Panc1 (cell line): ENCODE data around the gene FARP2. TPM values are rescaled to one million over a fixed set of nuclear protein-coding genes. Genes with fewer than 3 reads are reported as not detected.

Experiments used
- ATAC-seq: fragments of 200-7000 bp; cut with Tn5 transposase; 2 replicates; pipeline ENCODE4 v1.9.1; 2020; ENCODE audit warnings: mild to moderate bottlenecking, moderate library complexity
- BruUV-seq: library from RNA; stranded (reverse); fragments of 400-500 nt; replicated peaks from 2 replicates; lab custom pipeline; 2021; lab: Mats Ljungman, UMichigan
- CTCF ChIA-PET: fragments of 300-600 bp; sonication (Branson Sonifier 250); formaldehyde crosslinking; loops from one replicate; lab custom pipeline; 2022; ENCODE audit warnings: antibody characterized with exemption; lab: Charles Lee
- POLR2A ChIA-PET: fragments of 300-600 bp; sonication (Branson Sonifier 250); formaldehyde crosslinking; loops from one replicate; lab custom pipeline; 2022; ENCODE audit warnings: antibody characterized with exemption; lab: Charles Lee
- DNase-seq: peaks from one replicate; pipeline ENCODE4 v3.0.0-alpha.2; 2010; ENCODE audit warnings: low read depth, low spot score
- H3K27ac ChIP-seq: 2 replicates; pipeline ENCODE4 v1.5.1; 2011; ENCODE audit warnings: mild to moderate bottlenecking, low read length, inconsistent platforms
- H3K27me3 ChIP-seq: fragments of 200-500 bp; sonication (Bioruptor generic); 2 replicates; pipeline ENCODE4 v1.6.0; 2014; ENCODE audit warnings: low read length, inconsistent platforms; ENCODE audit not compliant: control insufficient read depth, insufficient read depth
- H3K36me3 ChIP-seq: fragments of 200-500 bp; sonication (Bioruptor generic); 2 replicates; pipeline ENCODE4 v1.5.1; 2014; ENCODE audit warnings: inconsistent platforms, mild to moderate bottlenecking, low read length, moderate library complexity; ENCODE audit not compliant: control insufficient read depth, insufficient read depth
- H3K4me1 ChIP-seq: 2 replicates; pipeline ENCODE4 v1.5.1; 2011; ENCODE audit warnings: inconsistent platforms, mild to moderate bottlenecking, low read length, moderate library complexity; ENCODE audit not compliant: control insufficient read depth, insufficient read depth
- H3K4me3 ChIP-seq, 2 experiments: 2 replicates each; pipeline ENCODE4 v1.5.1; 2011 to 2012; ENCODE audit warnings: low read depth in 2 of 2, low read length in 2 of 2, mild to moderate bottlenecking in 2 of 2, inconsistent platforms in 1 of 2, moderate library complexity in 1 of 2
- H3K9me3 ChIP-seq: fragments of 200-500 bp; sonication (Bioruptor generic); 2 replicates; pipeline ENCODE4 v1.5.1; 2014; ENCODE audit warnings: low read depth, mild to moderate bottlenecking, inconsistent platforms, low read length, moderate library complexity; ENCODE audit not compliant: control insufficient read depth, insufficient read depth
- POLR2AphosphoS5 ChIP-seq: IDR thresholded peaks from 2 replicates; pipeline ENCODE4 v1.6.1; 2012; ENCODE audit warnings: mild to moderate bottlenecking, low read depth, low read length, moderate library complexity
- SIN3A ChIP-seq: IDR thresholded peaks from 2 replicates; pipeline ENCODE4 v1.6.1; 2012; ENCODE audit warnings: low read depth, mild to moderate bottlenecking, low read length, moderate library complexity, borderline replicate concordance; ENCODE audit not compliant: insufficient read depth
- TCF7L2 ChIP-seq: IDR thresholded peaks from 2 replicates; pipeline ENCODE4 v1.6.1; 2011; ENCODE audit warnings: mild to moderate bottlenecking, low read depth, low read length, inconsistent platforms
- in situ Hi-C: cut with HindIII; loops from 2 replicates; pipeline ENCODE4 v1.10.0; 2016; ENCODE audit warnings: low sequenced_read_pairs, low pct_unique_long_range_greater_than_20kb
- intact Hi-C: fragments of 100-400 bp; cut with micrococcal nuclease; formaldehyde crosslinking; loops from one replicate; pipeline ENCODE4 v1.10.0; 2022; ENCODE audit not compliant: unreplicated experiment
- total RNA-seq: library from RNA; stranded (reverse); gene quantifications from one replicate; pipeline ENCODE4 v1.2.1, GENCODE V29; 2021; ENCODE audit not compliant: unreplicated experiment
- TF ChIP-seq, protein P1 (sequence below), 2 experiments: IDR thresholded peaks; 2 replicates each; pipeline ENCODE4 v1.6.1; 2011 to 2012; ENCODE audit warnings: low read depth in 2 of 2, control low read depth in 1 of 2, low read length in 1 of 2, mild to moderate bottlenecking in 1 of 2, moderate library complexity in 1 of 2; ENCODE audit not compliant: insufficient read depth in 1 of 2
- TF ChIP-seq, protein P2 (sequence below): fragments of 450-650 bp; IDR thresholded peaks from 2 replicates; pipeline ENCODE4 v1.5.1; 2017; ENCODE audit warnings: mild to moderate bottlenecking

FARP2 gene
- total RNA-seq, 1 experiment from 2014 or later = 80.3 TPM

DNA sequence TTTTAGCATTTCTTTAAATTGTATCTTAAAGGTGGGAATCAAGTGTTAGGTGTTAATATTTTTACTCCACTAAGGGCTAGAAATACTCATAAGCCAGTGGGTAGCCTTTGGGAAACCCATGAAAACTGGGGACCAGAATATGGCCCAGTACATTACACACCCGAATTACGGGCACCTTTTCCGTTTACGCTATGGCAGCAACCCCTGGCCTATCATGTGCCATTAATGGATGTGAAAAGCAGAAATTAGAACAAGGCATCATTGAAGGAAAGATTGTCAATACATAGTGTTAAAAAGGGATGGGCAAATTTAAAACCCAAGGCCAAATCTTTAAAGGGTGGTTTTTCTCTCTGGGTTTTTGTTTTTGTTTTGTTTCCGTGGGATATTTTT, 781 bp downstream of the FARP2 start:
- ChIA-PET POLR2A (interaction anchor here (0.7 kb wide), 1 partner anchor 251 kb away, joined by 4 read pairs; no protein-coding TSS in a partner anchor), CTCF (no interaction called here)
- ATAC-seq (no peak), DNase-seq (no peak)
- peaks cover 35% of the 10 kb centered on the region for H3K4me1 ChIP-seq
- TF ChIP-seq POLR2AphosphoS5 = no peak
- TF ChIP-seq TCF7L2 = no peak
- no peak for TF ChIP-seq SIN3A
- TF ChIP-seq, protein P1, sequence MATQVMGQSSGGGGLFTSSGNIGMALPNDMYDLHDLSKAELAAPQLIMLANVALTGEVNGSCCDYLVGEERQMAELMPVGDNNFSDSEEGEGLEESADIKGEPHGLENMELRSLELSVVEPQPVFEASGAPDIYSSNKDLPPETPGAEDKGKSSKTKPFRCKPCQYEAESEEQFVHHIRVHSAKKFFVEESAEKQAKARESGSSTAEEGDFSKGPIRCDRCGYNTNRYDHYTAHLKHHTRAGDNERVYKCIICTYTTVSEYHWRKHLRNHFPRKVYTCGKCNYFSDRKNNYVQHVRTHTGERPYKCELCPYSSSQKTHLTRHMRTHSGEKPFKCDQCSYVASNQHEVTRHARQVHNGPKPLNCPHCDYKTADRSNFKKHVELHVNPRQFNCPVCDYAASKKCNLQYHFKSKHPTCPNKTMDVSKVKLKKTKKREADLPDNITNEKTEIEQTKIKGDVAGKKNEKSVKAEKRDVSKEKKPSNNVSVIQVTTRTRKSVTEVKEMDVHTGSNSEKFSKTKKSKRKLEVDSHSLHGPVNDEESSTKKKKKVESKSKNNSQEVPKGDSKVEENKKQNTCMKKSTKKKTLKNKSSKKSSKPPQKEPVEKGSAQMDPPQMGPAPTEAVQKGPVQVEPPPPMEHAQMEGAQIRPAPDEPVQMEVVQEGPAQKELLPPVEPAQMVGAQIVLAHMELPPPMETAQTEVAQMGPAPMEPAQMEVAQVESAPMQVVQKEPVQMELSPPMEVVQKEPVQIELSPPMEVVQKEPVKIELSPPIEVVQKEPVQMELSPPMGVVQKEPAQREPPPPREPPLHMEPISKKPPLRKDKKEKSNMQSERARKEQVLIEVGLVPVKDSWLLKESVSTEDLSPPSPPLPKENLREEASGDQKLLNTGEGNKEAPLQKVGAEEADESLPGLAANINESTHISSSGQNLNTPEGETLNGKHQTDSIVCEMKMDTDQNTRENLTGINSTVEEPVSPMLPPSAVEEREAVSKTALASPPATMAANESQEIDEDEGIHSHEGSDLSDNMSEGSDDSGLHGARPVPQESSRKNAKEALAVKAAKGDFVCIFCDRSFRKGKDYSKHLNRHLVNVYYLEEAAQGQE (IDR thresholded peaks at IDR 0.05; ENCODE audit: insufficient read depth in 1 of 2, low read depth in 2 of 2, low read length in 1 of 2) = no peak
- TF ChIP-seq, protein P2, sequence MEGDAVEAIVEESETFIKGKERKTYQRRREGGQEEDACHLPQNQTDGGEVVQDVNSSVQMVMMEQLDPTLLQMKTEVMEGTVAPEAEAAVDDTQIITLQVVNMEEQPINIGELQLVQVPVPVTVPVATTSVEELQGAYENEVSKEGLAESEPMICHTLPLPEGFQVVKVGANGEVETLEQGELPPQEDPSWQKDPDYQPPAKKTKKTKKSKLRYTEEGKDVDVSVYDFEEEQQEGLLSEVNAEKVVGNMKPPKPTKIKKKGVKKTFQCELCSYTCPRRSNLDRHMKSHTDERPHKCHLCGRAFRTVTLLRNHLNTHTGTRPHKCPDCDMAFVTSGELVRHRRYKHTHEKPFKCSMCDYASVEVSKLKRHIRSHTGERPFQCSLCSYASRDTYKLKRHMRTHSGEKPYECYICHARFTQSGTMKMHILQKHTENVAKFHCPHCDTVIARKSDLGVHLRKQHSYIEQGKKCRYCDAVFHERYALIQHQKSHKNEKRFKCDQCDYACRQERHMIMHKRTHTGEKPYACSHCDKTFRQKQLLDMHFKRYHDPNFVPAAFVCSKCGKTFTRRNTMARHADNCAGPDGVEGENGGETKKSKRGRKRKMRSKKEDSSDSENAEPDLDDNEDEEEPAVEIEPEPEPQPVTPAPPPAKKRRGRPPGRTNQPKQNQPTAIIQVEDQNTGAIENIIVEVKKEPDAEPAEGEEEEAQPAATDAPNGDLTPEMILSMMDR = no peak
- peaks cover 21% of the 10 kb centered on the region for H3K36me3 ChIP-seq
- no TSS peak for BruUV-seq
- H3K4me3 ChIP-seq = peak overlapping the region; percentile 65 to 84
- H3K27ac ChIP-seq = peak overlapping the region; percentile 83
- H3K9me3 ChIP-seq = no peaks in the 10 kb centered on the region
- intact Hi-C loops (no loop called here), in situ Hi-C loops (no loop called here)
- no peaks in the 10 kb centered on the region for H3K27me3 ChIP-seq

DNA sequence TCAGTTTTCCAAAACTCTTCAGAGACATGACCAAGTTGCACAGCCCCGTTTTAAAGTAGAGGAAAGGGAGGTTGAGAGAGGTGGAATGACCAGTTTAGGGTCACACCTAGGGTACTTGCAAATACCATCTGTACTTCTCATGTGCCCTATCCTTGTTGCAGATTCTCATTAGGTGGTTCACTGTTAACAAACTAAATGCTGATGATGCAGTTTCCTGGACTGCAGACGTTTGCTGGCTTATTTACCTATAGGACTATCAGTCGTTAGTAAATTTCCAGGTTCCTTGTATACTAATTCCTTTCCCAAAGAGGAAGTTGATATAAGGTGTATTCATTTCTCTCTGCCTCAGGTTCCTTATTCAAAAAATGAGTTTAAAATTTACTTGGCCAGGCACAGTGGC, 1.4 kb downstream of the FARP2 start:
- DNase-seq (no peak), ATAC-seq (no peak)
- H3K36me3 ChIP-seq = peaks cover 15% of the 10 kb centered on the region
- no TSS peak for BruUV-seq
- peak overlapping the region; percentile 65 to 84 for H3K4me3 ChIP-seq
- intact Hi-C loops = no loop called here
- CTCF ChIA-PET = no interaction called here
- in situ Hi-C loops = no loop called here
- no peaks in the 10 kb centered on the region for H3K9me3 ChIP-seq
- peaks cover 35% of the 10 kb centered on the region for H3K4me1 ChIP-seq
- TF ChIP-seq, protein P1 (IDR thresholded peaks at IDR 0.05; ENCODE audit: insufficient read depth in 1 of 2, low read depth in 2 of 2, low read length in 1 of 2) = no peak
- TF ChIP-seq TCF7L2 = no peak
- no peak for TF ChIP-seq SIN3A
- TF ChIP-seq, protein P2 = no peak
- no peak for TF ChIP-seq POLR2AphosphoS5
- H3K27me3 ChIP-seq = no peaks in the 10 kb centered on the region
- H3K27ac ChIP-seq = peak overlapping the region; percentile 83
- POLR2A ChIA-PET = no interaction called here
